Measurements from ENCODE around the gene RSPH9. TPM values are rescaled to one million over a fixed set of nuclear protein-coding genes. Genes with fewer than 3 reads are reported as not detected.
A peak's percentile ranks its signal among the peaks of the same experiment; 100 is the strongest.

The RSPH9 gene
- total and polyA plus RNA-seq, 12 donors: 0.20 to 1.00 (median 0.37) TPM; not detected in 2

- Histone ChIP-seq H3K36me3 (replicated peaks in 1 of 2) (peaks cover 0 to 55% of the 10 kb centered on the region in 2 donors), H3K27ac (peak overlapping the region in 4 of 5 donors; percentile 26 to 83 (median 76)), H3K9me3 (replicated peaks in 1 of 3) (no peaks in the 10 kb centered on the region), H3K27me3 (no peaks in the 10 kb centered on the region), H3K4me1 (replicated peaks in 1 of 2) (peaks cover 31 to 52% of the 10 kb centered on the region in 2 donors), H3K4me3 (no peak overlapping the region)
- TF ChIP-seq CTCF (IDR thresholded peaks at IDR 0.05): no peak
- no peak for TF ChIP-seq POLR2A (IDR thresholded peaks at IDR 0.05)
- 70 to 81% (median 76%) methylated on average over 9 to 16 of the region's 16 CpGs for WGBS, 4 donors
- intact Hi-C loops (cut with DNase I): no loop called here
- DNase-seq: peak; percentile 50 to 76 (median 64)
Measured at GRCh38 chr6:43671801-43672690, 27.2 kb downstream of the RSPH9 start.

- DNase-seq: peak; percentile 69 to 83 (median 77)
- Histone ChIP-seq H3K27me3 (no peaks in the 10 kb centered on the region), H3K4me3 (no peak overlapping the region), H3K9me3 (replicated peaks in 1 of 3) (no peaks in the 10 kb centered on the region), H3K36me3 (replicated peaks in 1 of 2) (peaks cover 0 to 70% of the 10 kb centered on the region in 2 donors), H3K4me1 (replicated peaks in 1 of 2) (peaks cover 24 to 38% of the 10 kb centered on the region in 2 donors), H3K27ac (peak overlapping the region in 3 of 5 donors; percentile 75 to 85 (median 77))
- intact Hi-C loops (cut with DNase I): no loop called here
- WGBS, 4 donors: 47 to 67% (median 56%) methylated on average over 3 to 15 of the region's 15 CpGs
- no peak for TF ChIP-seq POLR2A (IDR thresholded peaks at IDR 0.05)
- TF ChIP-seq CTCF (IDR thresholded peaks at IDR 0.05): no peak
Measured at GRCh38 chr6:43673444-43674084, 28.7 kb downstream of the RSPH9 start.

- H3K36me3 ChIP-seq (replicated peaks in 1 of 2): peaks cover 0 to 71% of the 10 kb centered on the region in 2 donors
- TF ChIP-seq POLR2A (IDR thresholded peaks at IDR 0.05) (no peak), CTCF (IDR thresholded peaks at IDR 0.05) (no peak)
- peak overlapping the region in 1 of 5 donors; percentile 85 for H3K27ac ChIP-seq
- 91 to 93% (median 93%) methylated on average over 2 of the region's 2 CpGs for WGBS, 4 donors
- DNase-seq: no peak
- H3K27me3 ChIP-seq: no peaks in the 10 kb centered on the region
- intact Hi-C loops (cut with DNase I): no loop called here
- peaks cover 23 to 31% of the 10 kb centered on the region in 2 donors for H3K4me1 ChIP-seq (replicated peaks in 1 of 2)
- H3K4me3 ChIP-seq: no peak overlapping the region
- H3K9me3 ChIP-seq (replicated peaks in 1 of 3): no peaks in the 10 kb centered on the region
Measured at GRCh38 chr6:43674291-43674690, 29.5 kb downstream of the RSPH9 start.

- WGBS, 4 donors: 91 to 98% (median 95%) methylated on average over 8 of the region's 8 CpGs
- no peak for DNase-seq
- H3K27me3 ChIP-seq: no peaks in the 10 kb centered on the region
- H3K27ac ChIP-seq: no peak overlapping the region
- TF ChIP-seq CTCF (IDR thresholded peaks at IDR 0.05) (no peak), POLR2A (IDR thresholded peaks at IDR 0.05) (no peak)
- H3K36me3 ChIP-seq (replicated peaks in 1 of 2): peaks cover 0 to 76% of the 10 kb centered on the region in 2 donors
- H3K9me3 ChIP-seq (replicated peaks in 1 of 3): no peaks in the 10 kb centered on the region
- H3K4me1 ChIP-seq (replicated peaks in 1 of 2): peaks cover 23 to 25% of the 10 kb centered on the region in 2 donors
- H3K4me3 ChIP-seq: no peak overlapping the region
- intact Hi-C loops (cut with DNase I): no loop called here
Measured at GRCh38 chr6:43674921-43675320, 30.1 kb downstream of the RSPH9 start.
